IMR-90 (cell line): ENCODE data around the gene CD1B. TPM values are rescaled to one million over a fixed set of nuclear protein-coding genes. Genes with fewer than 3 reads are reported as not detected.

ENCODE experiments used
- ATAC-seq: fragments of 200-7000 bp; cut with Tn5 transposase; 2 replicates; pipeline ENCODE4 v1.9.1; 2020; ENCODE audit warnings: low read depth, mild to moderate bottlenecking, moderate library complexity
- BruUV-seq: library from RNA; stranded (reverse); fragments of 400-500 nt; replicated peaks from 2 replicates; lab custom pipeline; 2021; lab: Mats Ljungman, UMichigan
- CTCF ChIA-PET: fragments of 300-600 bp; formaldehyde crosslinking; extraction: SDS; loops from one replicate; lab custom pipeline; 2021; ENCODE audit warnings: antibody characterized with exemption; lab: Yijun Ruan, JAX
- POLR2A ChIA-PET: fragments of 300-600 bp; sonication (Branson Sonifier 250); formaldehyde crosslinking; loops from one replicate; lab custom pipeline; 2022; ENCODE audit warnings: antibody characterized with exemption; ENCODE audit not compliant: unreplicated experiment; lab: Charles Lee
- DNase-seq: peaks from one replicate; pipeline ENCODE4 v3.0.0; 2013
- H2AFZ ChIP-seq: replicated peaks from 2 replicates; pipeline ENCODE3; 2013; ENCODE audit warnings: low read length, mild to moderate bottlenecking; ENCODE audit not compliant: poor library complexity
- H2AK5ac ChIP-seq: 2 replicates; pipeline ENCODE4 v1.6.1; 2013; ENCODE audit warnings: low read depth, low read length, inconsistent platforms
- H2AK9ac ChIP-seq: replicated peaks from 2 replicates; pipeline ENCODE3; 2013; ENCODE audit warnings: mild to moderate bottlenecking, low read depth, low read length, moderate library complexity; ENCODE audit not compliant: poor library complexity
- H2BK120ac ChIP-seq: 2 replicates; pipeline ENCODE4 v1.6.1; 2013; ENCODE audit warnings: low read depth, low read length, inconsistent platforms
- H2BK15ac ChIP-seq: 3 replicates; pipeline ENCODE4 v1.6.1; 2013; ENCODE audit warnings: low read depth, low read length, inconsistent platforms
- H2BK20ac ChIP-seq: 2 replicates; pipeline ENCODE4 v1.6.1; 2013; ENCODE audit warnings: low read depth, mild to moderate bottlenecking, inconsistent platforms, low read length, moderate library complexity
- H2BK5ac ChIP-seq: 2 replicates; pipeline ENCODE4 v1.6.1; 2013; ENCODE audit warnings: mild to moderate bottlenecking, low read depth, low read length, inconsistent platforms; ENCODE audit not compliant: poor library complexity, severe bottlenecking
- H3K14ac ChIP-seq: replicated peaks from 2 replicates; pipeline ENCODE4 v1.6.1; 2013; ENCODE audit warnings: low read depth, low read length, inconsistent platforms
- H3K18ac ChIP-seq: 2 replicates; pipeline ENCODE4 v1.6.1; 2013; ENCODE audit warnings: low read depth, low read length, control low read depth
- H3K23ac ChIP-seq: 2 replicates; pipeline ENCODE4 v1.6.1; 2013; ENCODE audit warnings: low read depth, low read length, inconsistent platforms
- H3K27ac ChIP-seq: 2 replicates; pipeline ENCODE4 v1.5.1; 2013; ENCODE audit warnings: mild to moderate bottlenecking, control low read depth, low read length; ENCODE audit not compliant: insufficient read depth
- H3K27me3 ChIP-seq: 2 replicates; pipeline ENCODE4 v1.6.1; 2013; ENCODE audit warnings: low read length; ENCODE audit not compliant: control insufficient read depth, insufficient read depth
- H3K36me3 ChIP-seq: 2 replicates; pipeline ENCODE4 v1.6.1; 2013; ENCODE audit warnings: low read length, mixed read lengths; ENCODE audit not compliant: control insufficient read depth, insufficient read depth
- H3K4ac ChIP-seq: 2 replicates; pipeline ENCODE4 v1.6.1; 2013; ENCODE audit warnings: low read depth, low read length, inconsistent platforms
- H3K4me1 ChIP-seq: 2 replicates; pipeline ENCODE4 v1.6.1; 2013; ENCODE audit warnings: low read length, mixed read lengths; ENCODE audit not compliant: control insufficient read depth, insufficient read depth
- H3K4me2 ChIP-seq: 2 replicates; pipeline ENCODE4 v1.6.1; 2013; ENCODE audit warnings: low read depth, mild to moderate bottlenecking, control low read depth, low read length, moderate library complexity
- H3K4me3 ChIP-seq: 2 replicates; pipeline ENCODE4 v1.5.1; 2013; ENCODE audit warnings: low read depth, mild to moderate bottlenecking, control low read depth, low read length, moderate library complexity; ENCODE audit not compliant: insufficient read depth
- H3K56ac ChIP-seq: 2 replicates; pipeline ENCODE4 v1.6.1; 2013; ENCODE audit warnings: low read length, inconsistent platforms; ENCODE audit not compliant: insufficient read depth; ENCODE audit errors: extremely low read depth
- H3K79me1 ChIP-seq, 2 experiments: 2 replicates each; pipeline ENCODE4 v1.6.1; 2013; ENCODE audit warnings: low read length in 2 of 2, inconsistent platforms in 1 of 2, low read depth in 1 of 2
- H3K9ac ChIP-seq: 2 replicates; pipeline ENCODE4 v1.6.1; 2013; ENCODE audit warnings: low read depth, low read length, control low read depth
- H3K9me1 ChIP-seq: 2 replicates; pipeline ENCODE4 v1.6.1; 2013; ENCODE audit warnings: low read length, inconsistent platforms; ENCODE audit not compliant: insufficient read depth
- H3K9me3 ChIP-seq: 2 replicates; pipeline ENCODE4 v1.6.1; 2013; ENCODE audit warnings: low read length; ENCODE audit not compliant: control insufficient read depth, insufficient read depth
- H4K20me1 ChIP-seq: 2 replicates; pipeline ENCODE4 v1.6.1; 2013; ENCODE audit warnings: low read length, inconsistent platforms; ENCODE audit not compliant: insufficient read depth
- H4K5ac ChIP-seq: 2 replicates; pipeline ENCODE4 v1.6.1; 2013; ENCODE audit warnings: mild to moderate bottlenecking, low read depth, low read length, control low read depth
- H4K8ac ChIP-seq, 2 experiments: 2 replicates each; pipeline ENCODE4 v1.6.1; 2013; ENCODE audit warnings: low read depth in 2 of 2, low read length in 2 of 2, control low read depth in 1 of 2, inconsistent platforms in 1 of 2
- H4K91ac ChIP-seq: 2 replicates; pipeline ENCODE4 v1.6.1; 2013; ENCODE audit warnings: low read depth, low read length, inconsistent platforms; ENCODE audit not compliant: insufficient read depth
- BHLHE40 ChIP-seq: fragments of 150-350 bp; IDR thresholded peaks from 2 replicates; pipeline ENCODE4 v1.6.1; 2016; ENCODE audit warnings: mild to moderate bottlenecking, low read depth, low read length
- CHD1 ChIP-seq: IDR thresholded peaks from 2 replicates; pipeline ENCODE4 v1.6.1; 2012; ENCODE audit warnings: low read depth, low read length, improper control_type of control experiment
- CTCF ChIP-seq: conservative IDR thresholded peaks from 2 replicates; pipeline ENCODE4 v1.5.1; 2012; ENCODE audit warnings: mild to moderate bottlenecking, low read depth, low read length, improper control_type of control experiment
- ELK1 ChIP-seq: fragments of 150-350 bp; IDR thresholded peaks from 2 replicates; pipeline ENCODE4 v1.6.1; 2016; ENCODE audit warnings: low read depth, mild to moderate bottlenecking, low read length, moderate library complexity, borderline replicate concordance
- FOS ChIP-seq: fragments of 150-350 bp; IDR thresholded peaks from 2 replicates; pipeline ENCODE4 v1.6.1; 2016; ENCODE audit warnings: low read depth, low read length
- MAFK ChIP-seq: IDR thresholded peaks from 2 replicates; pipeline ENCODE4 v1.6.1; 2012; ENCODE audit warnings: low read depth, low read length, improper control_type of control experiment
- MAZ ChIP-seq: IDR thresholded peaks from 2 replicates; pipeline ENCODE4 v1.6.1; 2012; ENCODE audit warnings: low read depth, mild to moderate bottlenecking, low read length, improper control_type of control experiment, moderate library complexity, borderline replicate concordance
- MXI1 ChIP-seq: IDR thresholded peaks from 2 replicates; pipeline ENCODE4 v1.6.1; 2012; ENCODE audit warnings: low read depth, mild to moderate bottlenecking, low read length, moderate library complexity, borderline replicate concordance
- NFE2L2 ChIP-seq: fragments of 150-350 bp; IDR thresholded peaks from 2 replicates; pipeline ENCODE4 v1.6.1; 2016; ENCODE audit warnings: low read depth, mild to moderate bottlenecking, low read length
- POLR2A ChIP-seq: IDR thresholded peaks from 2 replicates; pipeline ENCODE4 v1.6.1; 2012; ENCODE audit warnings: mild to moderate bottlenecking, low read depth, low read length
- RAD21 ChIP-seq: IDR thresholded peaks from 2 replicates; pipeline ENCODE4 v1.6.1; 2012; ENCODE audit warnings: low read length, improper control_type of control experiment
- RFX5 ChIP-seq: IDR thresholded peaks from 2 replicates; pipeline ENCODE4 v1.8.0; 2012; ENCODE audit warnings: low read depth, mild to moderate bottlenecking, low read length, moderate library complexity
- SMC3 ChIP-seq: fragments of 150-350 bp; IDR thresholded peaks from 2 replicates; pipeline ENCODE4 v1.6.1; 2016; ENCODE audit warnings: low read depth, mild to moderate bottlenecking, antibody characterized with exemption, low read length, moderate library complexity
- WGBS, 2 experiments: methylation state at CpG; one replicate each; pipeline versions ENCODE4 v1.1.5 to v1.1.7; 2013; ENCODE audit warnings: missing lambda C conversion rate in 2 of 2; ENCODE audit not compliant: insufficient read length in 1 of 2; ENCODE audit errors: extremely low coverage in 2 of 2; 5-methylcytosine and 5-hydroxymethylcytosine counted together
- dilution Hi-C: fragments of 300-500 bp; cut with HindIII; formaldehyde crosslinking; loops from one replicate; pipeline ENCODE4 v1.14.3; 2018; ENCODE audit warnings: low sequenced_read_pairs; ENCODE audit not compliant: unreplicated experiment
- in situ Hi-C: fragments of 300-500 bp; cut with MboI; formaldehyde crosslinking; loops from 3 replicates; pipeline ENCODE4 v1.14.3; 2019; ENCODE audit warnings: low sequenced_read_pairs, inconsistent platforms, mixed read lengths
- intact Hi-C: fragments of 100-400 bp; cut with micrococcal nuclease; formaldehyde crosslinking; loops from 2 replicates; pipeline ENCODE4 v1.10.0; 2022
- polyA plus RNA-seq, 3 experiments: library from polyadenylated mRNA; depleted of rRNA; stranded (reverse); fragments of >200 nt; gene quantifications; 2 replicates each; pipeline ENCODE4 v1.2.3, GENCODE V29; 2012; ENCODE audit warnings: low replicate concordance in 1 of 3
- total RNA-seq: library from RNA; depleted of rRNA; stranded (reverse); fragments of >200 nt; gene quantifications from 2 replicates; pipeline ENCODE4 v1.2.3, GENCODE V29; 2012
- TF ChIP-seq, protein P1 (sequence below): fragments of 150-350 bp; IDR thresholded peaks from 2 replicates; pipeline ENCODE4 v1.6.1; 2017; ENCODE audit warnings: mild to moderate bottlenecking, antibody characterized with exemption, low read length, low read depth

CD1B gene
- total and polyA plus RNA-seq, 2 of the 4 experiments (the other 2 are of a cell fraction): not detected

GRCh38 chr1:158285756-158286241 lies 45.5 kb downstream of the CD1B start:
- Histone ChIP-seq H3K79me1 (no peaks in the 10 kb centered on the region), H4K5ac (no peak overlapping the region), H3K56ac (no peak overlapping the region), H2BK5ac (no peak overlapping the region), H3K14ac (no peak overlapping the region), H2BK15ac (no peak overlapping the region), H3K18ac (no peak overlapping the region), H3K9ac (no peak overlapping the region), H3K27me3 (no peaks in the 10 kb centered on the region), H2AFZ (no peak overlapping the region), H4K91ac (no peak overlapping the region), H3K27ac (no peak overlapping the region), H2AK9ac (no peak overlapping the region), H3K9me3 (no peaks in the 10 kb centered on the region), H3K4me2 (no peak overlapping the region), H3K36me3 (no peaks in the 10 kb centered on the region), H4K8ac (no peak overlapping the region), H3K23ac (no peak overlapping the region), H3K9me1 (no peaks in the 10 kb centered on the region), H2BK120ac (no peak overlapping the region), H3K4me1 (no peaks in the 10 kb centered on the region), H3K4ac (no peak overlapping the region), H2AK5ac (no peak overlapping the region), H4K20me1 (no peaks in the 10 kb centered on the region), H3K4me3 (no peak overlapping the region), H2BK20ac (no peak overlapping the region)
- ChIA-PET POLR2A (no interaction called here), CTCF (no interaction called here)
- TF ChIP-seq RFX5 (no peak), BHLHE40 (no peak), FOS (no peak), CTCF (no peak), RAD21 (no peak), ELK1 (no peak), MAZ (no peak), MAFK (no peak), MXI1 (no peak), SMC3 (no peak), NFE2L2 (no peak), CHD1 (no peak), POLR2A (no peak)
- TF ChIP-seq, protein P1, sequence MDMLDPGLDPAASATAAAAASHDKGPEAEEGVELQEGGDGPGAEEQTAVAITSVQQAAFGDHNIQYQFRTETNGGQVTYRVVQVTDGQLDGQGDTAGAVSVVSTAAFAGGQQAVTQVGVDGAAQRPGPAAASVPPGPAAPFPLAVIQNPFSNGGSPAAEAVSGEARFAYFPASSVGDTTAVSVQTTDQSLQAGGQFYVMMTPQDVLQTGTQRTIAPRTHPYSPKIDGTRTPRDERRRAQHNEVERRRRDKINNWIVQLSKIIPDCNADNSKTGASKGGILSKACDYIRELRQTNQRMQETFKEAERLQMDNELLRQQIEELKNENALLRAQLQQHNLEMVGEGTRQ: no peak
- WGBS, 2 experiments: 25% methylated on average over 2 of the region's 7 CpGs; no CpG with 5 or more reads in 1 of the 2 experiments
- dilution Hi-C loops (no loop called here), in situ Hi-C loops (no loop called here), intact Hi-C loops (no loop called here)
- no TSS peak for BruUV-seq
- no peak for ATAC-seq
- no peak for DNase-seq
